HG03432 (cell line): ENCODE data around the gene SPOCK3.

Experiments
- ATAC-seq: cut with Tn5 transposase; IDR thresholded peaks from one replicate; pipeline ENCODE4 v1.9.1; 2021; ENCODE audit warnings: mild to moderate bottlenecking, moderate library complexity; ENCODE audit not compliant: unreplicated experiment

The SPOCK3 gene

DNA sequence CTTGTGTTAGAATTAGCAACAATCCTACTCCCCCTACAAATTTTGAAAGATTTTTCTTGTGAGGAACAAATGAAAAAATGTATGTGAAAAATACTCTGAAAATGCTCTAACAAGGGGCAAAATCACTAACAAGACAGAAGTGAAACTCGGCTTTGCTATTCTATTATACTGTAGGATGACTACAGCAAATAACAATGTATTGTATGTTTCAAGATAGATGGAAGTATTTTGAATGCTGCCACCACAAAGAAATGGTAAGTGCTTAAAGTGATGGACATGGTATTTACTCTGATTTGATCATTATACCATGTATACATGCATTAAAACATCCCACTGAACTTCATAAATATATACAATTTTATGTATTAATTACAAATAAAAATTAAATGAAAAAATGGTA lies 192.8 kb downstream of the SPOCK3 start:
- ATAC-seq: no peak

DNA sequence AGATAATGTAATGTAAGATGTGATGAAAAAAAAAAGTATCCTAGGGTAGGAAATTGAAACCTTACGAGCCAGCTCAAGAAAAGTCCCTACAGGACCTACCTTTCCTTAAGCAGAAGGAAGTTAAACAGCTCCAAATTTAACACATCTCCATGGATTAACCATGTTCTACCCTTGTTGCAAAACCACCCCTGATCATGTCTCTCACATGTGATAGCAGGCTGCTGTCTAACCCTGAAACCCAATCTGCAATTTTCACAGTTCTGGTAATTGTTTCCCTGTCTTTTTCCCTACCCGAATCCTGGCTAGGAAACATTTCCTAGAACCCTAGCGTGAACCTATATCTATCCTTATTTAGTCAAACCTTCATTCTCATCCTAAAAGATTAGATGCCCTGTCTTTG lies 198.9 kb downstream of the SPOCK3 start:
- ATAC-seq: no peak

DNA sequence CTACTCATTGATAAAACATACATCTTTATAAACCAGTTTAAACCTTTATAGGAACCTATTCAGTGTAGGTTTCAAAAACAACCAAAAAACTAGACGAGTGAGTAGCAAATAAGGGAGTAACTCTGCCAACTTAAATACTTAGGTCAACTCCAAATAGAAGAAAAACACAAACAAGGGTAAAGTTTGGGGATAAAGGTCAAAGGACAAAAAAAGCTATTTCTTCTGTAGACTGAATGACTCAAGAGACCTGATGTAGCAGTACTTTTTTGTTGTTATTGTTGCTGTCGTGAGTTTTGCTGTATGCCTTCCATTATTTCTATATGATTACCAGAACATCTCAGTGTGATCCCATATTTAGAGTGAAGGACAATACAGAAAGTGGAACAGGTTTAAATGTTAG lies 199.3 kb downstream of the SPOCK3 start:
- no peak for ATAC-seq

DNA sequence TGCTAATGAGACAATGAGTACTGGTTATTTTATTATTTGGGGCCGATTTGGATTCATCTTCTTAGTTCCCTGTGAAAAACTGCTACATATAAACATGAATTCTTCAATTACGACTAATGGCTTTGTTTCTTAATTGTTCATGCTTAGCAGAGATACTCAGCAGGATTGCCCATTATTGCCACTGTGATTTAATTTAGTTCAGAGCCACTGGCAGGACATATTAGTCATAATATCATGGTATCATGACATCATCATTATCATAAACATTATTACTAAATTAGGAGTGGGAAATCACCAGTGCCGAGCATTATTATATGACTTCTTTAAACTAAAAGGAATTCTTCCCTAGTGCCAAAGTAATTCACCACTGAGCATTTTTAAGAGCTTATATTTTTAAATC lies 201.4 kb downstream of the SPOCK3 start:
- ATAC-seq: no peak

DNA sequence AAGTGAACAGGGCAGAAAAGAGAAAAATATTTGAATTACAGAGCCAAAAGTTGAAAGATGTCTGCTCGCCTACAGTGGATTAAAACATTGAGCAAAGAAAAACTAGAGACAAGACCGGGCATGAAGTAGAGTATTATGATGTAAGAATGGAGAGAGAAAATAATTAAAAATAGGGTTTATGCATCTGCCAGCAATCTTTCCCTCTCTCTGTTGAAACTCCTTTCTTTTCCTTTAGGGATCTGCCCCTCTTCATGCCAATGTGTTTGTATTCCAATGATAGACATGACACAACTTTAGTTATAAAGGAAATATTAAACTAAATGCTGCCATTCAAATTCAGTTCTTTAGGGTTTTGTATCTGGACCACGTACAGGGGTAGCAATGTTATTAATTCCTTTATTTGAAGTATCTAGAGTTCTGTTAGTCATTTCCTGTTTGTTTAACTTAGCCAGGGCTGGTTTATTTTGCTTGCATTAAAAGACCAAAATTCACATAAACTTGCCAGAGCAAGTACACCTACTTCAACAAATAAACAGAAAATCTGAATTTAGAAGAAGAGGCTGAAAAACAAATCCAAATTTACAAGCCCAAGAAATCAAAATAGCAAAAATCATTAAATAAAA lies 202.6 kb downstream of the SPOCK3 start:
- ATAC-seq: no peak

DNA sequence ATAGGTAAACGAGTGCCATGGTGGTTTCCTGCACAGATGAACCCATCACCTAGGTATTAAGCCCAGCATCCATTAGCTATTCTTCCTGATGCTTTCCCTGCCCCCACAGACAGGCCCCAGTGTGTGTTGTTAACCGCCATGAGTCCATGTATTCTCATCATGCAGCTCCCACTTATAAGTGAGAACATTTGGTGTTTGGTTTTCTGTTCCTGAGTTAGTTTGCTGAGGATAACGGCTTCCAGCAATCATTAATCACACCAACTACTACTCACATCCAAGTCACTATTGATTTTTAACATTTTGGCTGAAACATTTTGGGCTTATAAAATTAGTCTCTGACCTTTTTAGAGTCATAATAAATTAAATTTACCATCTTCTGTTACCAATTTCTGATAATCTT lies 205.3 kb downstream of the SPOCK3 start:
- no peak for ATAC-seq

DNA sequence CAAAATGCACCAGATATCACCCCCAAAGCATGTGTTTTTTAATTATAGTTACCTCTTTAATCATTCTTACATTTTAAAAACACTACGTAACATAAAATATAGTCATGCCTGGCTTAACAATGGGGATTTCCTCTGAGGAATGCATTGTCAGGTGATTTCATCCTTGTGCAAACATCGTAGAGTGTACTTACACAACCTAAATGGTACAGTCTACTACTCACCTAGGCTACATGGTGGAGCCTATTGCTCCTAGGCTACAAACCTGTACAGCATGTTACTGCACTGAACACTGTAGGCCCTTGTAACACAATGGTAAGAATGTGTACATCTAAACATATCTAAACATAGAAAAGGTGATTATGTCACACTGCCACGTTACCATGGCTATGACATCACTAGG lies 208.6 kb downstream of the SPOCK3 start:
- no peak for ATAC-seq

DNA sequence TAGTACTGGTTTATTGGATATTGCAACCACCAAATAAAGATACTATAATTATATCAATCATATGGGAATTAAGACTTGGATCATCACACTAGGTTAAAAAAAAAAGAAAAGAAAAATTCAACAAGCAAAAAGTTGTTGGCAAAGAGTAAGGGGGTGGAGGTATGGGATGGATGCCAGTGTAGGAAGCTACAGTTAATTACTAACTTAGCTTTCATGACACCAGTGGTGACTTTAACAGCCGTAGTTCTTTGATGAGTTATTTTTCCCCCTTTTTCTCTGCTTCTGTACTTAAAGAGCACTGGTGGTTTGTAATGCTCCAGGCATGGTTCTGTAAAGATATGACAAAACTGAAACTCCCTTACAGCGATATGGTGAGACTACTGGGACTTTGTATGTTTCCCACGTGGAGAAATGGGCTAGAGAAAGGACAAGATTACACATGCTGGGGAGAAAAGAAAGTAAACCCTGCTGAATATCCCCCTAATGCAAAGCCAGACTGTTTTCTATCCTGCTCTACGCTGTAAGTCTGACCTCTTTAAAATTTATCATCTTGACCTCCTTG lies 210.8 kb downstream of the SPOCK3 start:
- ATAC-seq: peak; percentile 43

DNA sequence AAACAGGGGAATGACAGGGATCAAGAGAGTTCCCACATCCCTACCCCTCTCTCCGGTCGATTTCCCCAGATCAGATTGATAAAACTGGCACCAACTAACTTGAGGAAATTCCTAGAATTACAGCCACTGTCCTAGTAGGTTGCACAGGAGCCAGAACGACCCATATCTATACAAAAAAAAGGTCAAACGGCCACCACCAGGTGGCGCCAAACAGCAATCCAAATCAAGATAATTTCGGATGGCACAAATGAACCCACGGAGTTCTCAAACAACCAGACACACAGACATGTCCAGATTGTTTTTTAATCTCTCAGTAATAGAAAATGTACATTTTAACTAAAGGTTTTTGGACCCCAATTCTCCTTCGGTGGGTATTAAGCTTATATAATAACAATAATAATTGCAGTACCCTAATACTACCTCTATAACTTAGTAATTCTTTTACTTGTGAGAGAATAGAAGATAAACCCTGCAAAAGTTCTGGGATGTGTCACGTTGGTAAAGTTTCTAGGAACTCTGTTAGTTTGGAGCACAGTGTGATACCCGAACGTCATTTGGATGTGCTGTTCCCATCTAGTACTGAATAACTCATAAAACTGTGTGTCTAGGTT lies 212.6 kb downstream of the SPOCK3 start:
- ATAC-seq: peak; percentile 70

DNA sequence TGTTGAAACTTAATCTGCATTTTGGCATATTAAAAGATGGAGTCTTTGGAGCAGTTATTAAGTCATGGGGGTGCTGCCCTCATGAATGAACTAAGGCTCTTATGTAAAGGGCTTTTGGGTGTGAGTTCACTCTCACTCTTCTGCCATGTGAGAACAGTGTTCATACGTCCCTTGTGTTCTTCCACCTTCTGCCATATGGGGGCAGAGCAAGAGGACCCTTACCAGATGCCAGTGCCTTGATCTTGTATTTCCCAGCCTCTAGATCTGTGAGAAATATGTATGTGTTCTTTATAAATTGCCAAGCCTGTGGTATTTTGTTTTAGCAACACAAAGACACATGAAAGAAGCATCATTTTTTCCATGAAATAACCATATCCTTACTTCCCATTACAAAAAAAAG lies 213.9 kb downstream of the SPOCK3 start:
- no peak for ATAC-seq

DNA sequence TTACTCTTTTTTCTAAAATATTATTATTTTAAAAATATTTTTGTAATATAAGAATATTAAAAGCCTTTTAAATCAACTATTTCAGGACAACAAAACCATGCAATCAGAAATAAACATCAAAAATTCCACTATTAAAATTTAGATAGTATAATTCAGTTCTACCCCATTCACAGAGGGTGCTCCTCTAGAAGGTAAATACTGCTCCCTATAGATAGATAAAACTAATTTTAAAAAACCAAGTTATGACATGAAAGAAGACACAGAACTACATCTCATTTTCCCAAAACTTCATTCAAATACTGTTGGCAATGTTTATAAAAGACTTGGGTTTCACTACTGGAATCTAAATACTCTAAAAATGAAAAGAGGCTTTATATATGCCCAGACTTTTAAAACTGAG lies 219.3 kb downstream of the SPOCK3 start:
- no peak for ATAC-seq

DNA sequence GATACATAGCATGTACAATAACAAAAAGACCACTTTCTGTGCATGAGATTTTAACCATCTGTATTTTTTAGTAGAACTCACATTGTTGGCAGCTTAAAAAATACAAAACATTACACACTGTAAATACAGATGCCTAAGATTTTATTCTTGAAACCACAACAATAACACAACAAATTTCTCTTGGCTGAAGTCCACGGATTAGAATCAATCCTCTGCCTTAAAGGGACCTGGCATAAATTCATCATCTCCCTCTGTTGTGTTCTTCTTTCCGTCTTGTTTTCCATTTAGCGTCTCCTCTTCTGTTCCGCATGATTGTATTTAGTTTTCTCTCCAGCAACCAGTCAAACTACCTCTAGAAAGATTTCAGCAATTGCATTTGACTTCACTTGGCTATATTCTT lies 231.0 kb downstream of the SPOCK3 start:
- no peak for ATAC-seq

DNA sequence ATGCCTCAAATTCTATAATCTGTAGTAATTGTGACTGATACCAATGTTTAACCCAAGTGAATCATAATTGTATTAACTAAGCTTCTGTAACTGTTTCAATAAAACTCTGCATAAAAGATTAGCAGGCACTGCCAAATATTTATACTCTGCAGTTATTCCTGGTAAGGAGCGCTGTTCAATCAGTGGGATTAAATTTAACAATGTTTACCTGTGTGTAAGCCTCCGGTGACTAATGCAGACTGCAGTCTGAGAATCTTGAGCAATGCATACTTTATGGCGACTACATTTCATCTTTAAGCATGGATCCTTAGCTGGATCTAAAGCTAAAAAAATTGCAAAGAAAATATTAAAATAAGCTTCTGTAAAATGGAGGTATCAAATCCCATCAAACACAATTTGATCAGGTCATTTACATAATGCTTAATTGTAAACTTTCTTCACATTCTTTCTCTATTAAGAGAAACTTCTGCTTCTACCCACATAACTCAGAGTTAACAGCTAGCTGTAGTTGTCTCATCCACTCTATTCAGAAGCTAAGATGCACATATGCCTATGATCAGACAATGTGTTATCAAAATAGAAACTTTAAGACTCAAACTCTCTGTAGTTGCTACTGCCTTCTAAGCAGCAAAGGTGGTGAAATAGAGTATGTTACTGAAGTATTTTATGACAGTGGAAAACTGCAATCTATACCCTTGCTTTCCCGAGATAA lies 234.0 kb downstream of the SPOCK3 start:
- no peak for ATAC-seq

DNA sequence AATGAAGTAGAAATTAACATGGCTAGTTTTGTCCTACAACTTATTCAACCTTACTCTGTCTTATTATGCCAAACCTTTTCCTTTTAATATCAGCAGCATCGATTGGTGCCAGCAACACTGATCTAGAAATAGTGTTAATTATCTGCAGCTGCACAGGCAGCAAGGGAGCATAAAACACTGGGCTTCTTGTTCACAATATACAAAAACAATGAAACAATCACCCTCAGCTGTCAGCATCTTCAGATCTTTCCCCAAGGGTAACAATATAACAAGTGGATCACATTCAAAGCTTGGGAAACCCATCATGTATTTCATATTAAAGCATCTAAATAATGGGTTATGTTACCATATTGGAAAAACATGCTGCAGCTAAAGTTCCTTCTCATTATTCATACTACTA lies 238.1 kb downstream of the SPOCK3 start:
- ATAC-seq: no peak

DNA sequence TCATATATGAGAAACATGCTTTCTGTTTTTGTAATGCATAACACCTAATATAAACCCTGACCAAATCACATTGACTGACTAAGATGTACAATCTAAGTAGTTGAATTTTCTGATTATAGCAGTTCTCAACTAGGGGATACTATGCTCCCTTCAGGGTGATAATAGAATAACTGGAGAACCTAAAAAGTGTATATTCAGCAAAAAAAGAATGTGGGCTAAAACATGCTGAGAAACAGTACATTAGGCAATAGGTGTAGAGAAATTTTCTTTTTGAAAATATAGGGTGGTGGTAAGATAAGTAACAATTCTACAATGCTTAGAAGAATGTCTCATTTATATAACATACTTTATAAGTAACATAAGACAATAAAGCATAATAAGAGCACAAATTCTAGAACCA lies 239.6 kb downstream of the SPOCK3 start:
- no peak for ATAC-seq

DNA sequence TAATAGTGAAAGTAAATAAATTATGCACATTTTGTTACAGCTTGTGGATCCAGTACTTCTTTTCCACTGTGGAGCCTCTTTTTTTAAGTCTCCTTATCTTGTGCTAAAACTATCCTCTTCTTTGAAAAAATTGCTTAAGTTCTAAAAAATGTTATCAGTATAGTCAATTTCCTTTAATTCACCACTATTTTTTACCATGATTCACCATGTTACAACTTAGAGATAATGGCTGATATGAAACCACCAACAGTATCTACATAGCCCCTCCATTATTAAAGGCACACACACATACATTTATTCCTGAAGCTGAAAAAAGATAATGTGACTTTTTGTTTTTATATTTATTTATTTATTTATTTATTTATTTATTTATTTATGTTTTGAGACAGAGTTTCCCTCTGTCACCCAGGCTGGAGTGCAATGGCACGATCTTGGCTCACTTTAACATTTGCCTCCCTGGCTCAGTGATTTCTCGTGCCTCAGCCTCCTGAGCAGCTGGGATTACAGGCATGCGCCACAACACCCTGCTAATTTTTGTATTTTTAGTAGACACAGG lies 243.2 kb downstream of the SPOCK3 start:
- no peak for ATAC-seq

DNA sequence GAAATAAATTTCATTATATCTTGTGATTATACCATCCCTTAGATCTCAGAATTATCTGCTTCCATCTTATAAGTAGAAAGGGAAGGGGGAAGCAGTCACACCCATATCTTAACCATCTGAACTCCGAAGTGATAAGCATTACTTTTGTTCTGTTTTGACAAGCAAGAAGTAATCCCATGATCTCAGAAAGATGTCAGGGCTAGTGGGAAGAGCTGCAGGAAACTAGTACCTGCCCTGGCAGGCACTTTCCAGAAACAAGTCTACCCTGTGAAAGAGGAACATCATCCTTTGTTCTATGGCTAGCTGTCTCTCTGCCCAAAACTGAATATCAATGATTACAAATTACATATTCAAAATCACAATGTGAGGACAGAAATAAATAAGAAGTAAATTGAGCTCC lies 244.4 kb downstream of the SPOCK3 start:
- ATAC-seq: no peak

DNA sequence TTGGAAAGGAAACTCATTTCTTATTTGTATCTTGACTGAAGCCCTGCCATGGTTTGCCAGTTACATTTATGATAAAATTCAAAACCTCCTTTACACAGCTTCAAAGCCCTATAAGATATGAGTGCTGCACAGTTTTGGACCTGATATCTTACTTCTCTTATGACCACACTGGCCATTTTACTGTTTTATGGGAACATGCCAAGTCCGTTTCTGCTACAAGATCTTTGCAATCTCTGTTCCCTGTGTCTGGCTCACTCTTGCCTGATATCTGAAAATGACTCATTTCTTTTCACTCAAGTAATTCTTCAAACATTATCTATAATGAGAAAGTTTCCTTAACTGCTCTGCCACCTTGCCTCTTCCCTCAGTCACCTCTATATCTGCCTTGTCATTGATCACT lies 247.3 kb downstream of the SPOCK3 start:
- no peak for ATAC-seq

DNA sequence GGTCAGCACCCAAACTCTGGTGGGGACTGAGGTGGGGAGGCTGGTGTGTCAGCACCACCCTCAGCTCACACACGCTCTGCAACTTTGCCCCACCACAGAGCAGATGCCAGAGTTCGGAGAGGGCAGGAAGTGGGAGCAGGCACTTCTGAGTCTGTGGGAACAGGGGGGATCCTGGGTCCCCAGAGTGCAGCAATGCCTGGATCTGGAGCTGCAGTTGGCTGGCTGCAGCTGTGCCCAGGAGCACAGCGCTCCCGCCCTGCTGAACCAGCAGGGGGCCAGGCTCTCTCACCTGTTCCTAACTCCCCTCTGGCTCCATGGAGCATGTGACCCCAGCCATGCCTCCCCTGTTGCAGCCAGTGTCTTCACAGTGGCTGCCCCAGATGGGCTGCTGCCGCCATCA lies 252.4 kb downstream of the SPOCK3 start:
- ATAC-seq: no peak

DNA sequence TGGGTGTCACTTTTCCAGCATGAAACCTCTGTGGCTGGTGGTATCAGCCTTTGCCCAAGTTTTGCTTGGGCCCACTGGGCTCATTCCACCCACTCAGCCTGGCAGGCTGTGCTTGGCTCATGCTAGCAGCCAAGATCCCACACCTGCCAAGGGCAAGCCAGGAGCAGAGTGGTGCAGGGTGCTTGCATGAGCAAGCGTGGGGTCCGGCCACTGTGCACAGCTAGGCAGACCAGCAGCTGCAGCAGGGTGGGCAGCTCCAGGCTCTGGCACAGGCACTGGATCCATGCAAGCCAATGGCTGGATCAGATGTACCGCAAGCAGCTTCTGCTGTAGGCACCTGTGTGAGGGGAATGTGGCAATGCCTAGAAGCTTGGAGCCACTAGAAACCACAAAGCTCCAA lies 253.9 kb downstream of the SPOCK3 start:
- no peak for ATAC-seq

DNA sequence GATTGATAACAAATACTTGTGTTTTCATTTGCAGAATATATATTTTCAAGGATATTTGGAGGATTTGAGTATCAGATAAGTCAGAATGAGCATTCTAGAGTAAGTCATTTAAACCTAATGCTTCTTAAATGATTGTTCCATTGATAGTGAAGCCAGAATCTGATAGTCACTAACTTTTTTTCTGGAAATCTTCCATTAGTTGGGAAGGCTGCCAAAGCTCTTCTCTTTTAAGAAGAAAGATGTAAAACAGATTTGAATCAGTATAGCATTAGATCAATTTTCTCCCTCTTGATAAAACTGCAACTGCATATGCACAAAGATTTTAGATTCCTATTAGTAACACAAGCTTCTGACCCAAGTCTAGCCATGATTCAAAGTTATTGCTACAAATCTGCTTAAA lies 256.7 kb downstream of the SPOCK3 start:
- ATAC-seq: no peak

DNA sequence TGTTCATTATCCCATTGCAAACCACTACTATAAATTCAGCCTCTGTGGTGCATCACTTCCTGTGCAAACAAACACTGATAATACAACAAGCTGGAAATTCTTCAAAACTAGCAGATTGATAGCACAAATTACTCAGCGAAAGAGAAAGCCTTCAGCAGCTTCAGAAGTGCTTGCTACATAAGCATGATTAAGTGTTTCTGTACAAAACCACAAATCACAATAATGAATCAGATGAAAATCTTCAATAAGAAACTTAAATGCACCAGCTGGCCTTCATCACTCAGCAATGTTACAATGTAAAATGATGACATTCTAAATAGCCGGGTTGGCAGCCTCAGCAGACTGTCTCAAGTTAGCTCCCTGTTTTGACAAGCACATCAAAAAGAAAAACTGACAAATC lies 262.2 kb downstream of the SPOCK3 start:
- ATAC-seq: peak; percentile 94
